Tibial nerve (tissue), 4 donors: ENCODE results near the gene TMX2. TPM values are rescaled to one million over a fixed set of nuclear protein-coding genes. Genes with fewer than 3 reads are reported as not detected.

ENCODE experiments used
- DNase-seq, 2 donors: peaks; one replicate each; pipeline ENCODE4 v3.0.0-alpha.2; 2019; ENCODE audit warnings: low spot score in 2 of 2
- H3K27ac ChIP-seq, 4 donors: fragments of 200-600 bp; sonication (generic) in 3 of 4; one replicate each; pipeline ENCODE4 v1.5.1; 2017 to 2019; ENCODE audit warnings: mild to moderate bottlenecking in 1 of 4
- H3K27me3 ChIP-seq, 2 donors: fragments of 200-600 bp; sonication (generic) in 1 of 2; one replicate each; pipeline versions ENCODE4 v1.5.1 to v1.6.0; 2017 to 2019
- H3K36me3 ChIP-seq, 3 donors: fragments of 200-600 bp; sonication (generic); one replicate each; pipeline ENCODE4 v1.5.1; 2018 to 2019
- H3K4me1 ChIP-seq, 4 donors: fragments of 200-600 bp; sonication (generic) in 3 of 4; one replicate each; pipeline ENCODE4 v1.5.1; 2017 to 2019
- H3K4me3 ChIP-seq, 4 donors: fragments of 200-600 bp; sonication (generic) in 3 of 4; one replicate each; pipeline ENCODE4 v1.5.1; 2017 to 2019; ENCODE audit warnings: mild to moderate bottlenecking in 1 of 4, moderate library complexity in 1 of 4
- H3K9me3 ChIP-seq, 4 donors: fragments of 200-600 bp; sonication (generic) in 3 of 4; one replicate each; pipeline ENCODE4 v1.5.1; 2017 to 2019
- CTCF ChIP-seq, 5 experiments: fragments of 200-600 bp in 3 of 5; fragments of 450-650 bp in 2 of 5; sonication (generic) in 3 of 5; IDR thresholded peaks; one replicate each; pipeline ENCODE4 v1.5.1; 2016 to 2019; ENCODE audit warnings: antibody characterized with exemption in 5 of 5, mild to moderate bottlenecking in 3 of 5, moderate library complexity in 2 of 5
- EP300 ChIP-seq, 2 donors: sonication (generic); formaldehyde crosslinking; IDR thresholded peaks; one replicate each; pipeline ENCODE4 v1.6.1; 2017; ENCODE audit warnings: antibody characterized with exemption in 2 of 2, mild to moderate bottlenecking in 1 of 2
- POLR2A ChIP-seq, 2 donors: fragments of 450-650 bp; IDR thresholded peaks; one replicate each; pipeline ENCODE4 v1.6.1; 2017; ENCODE audit warnings: antibody characterized with exemption in 2 of 2, mild to moderate bottlenecking in 2 of 2, moderate library complexity in 2 of 2
- WGBS, 2 donors: methylation state at CpG; one replicate each; pipeline ENCODE4 v1.1.5; 2018; 5-methylcytosine and 5-hydroxymethylcytosine counted together
- total RNA-seq, 4 donors: library from RNA; depleted of rRNA; stranded (reverse); fragments of >200 nt; gene quantifications; one replicate each; pipeline ENCODE4 v1.1.0, GENCODE V29; 2016

TMX2 gene
- total RNA-seq, 4 donors from 2014 or later: 54.3 to 89.4 (median 71.7) TPM

DNA sequence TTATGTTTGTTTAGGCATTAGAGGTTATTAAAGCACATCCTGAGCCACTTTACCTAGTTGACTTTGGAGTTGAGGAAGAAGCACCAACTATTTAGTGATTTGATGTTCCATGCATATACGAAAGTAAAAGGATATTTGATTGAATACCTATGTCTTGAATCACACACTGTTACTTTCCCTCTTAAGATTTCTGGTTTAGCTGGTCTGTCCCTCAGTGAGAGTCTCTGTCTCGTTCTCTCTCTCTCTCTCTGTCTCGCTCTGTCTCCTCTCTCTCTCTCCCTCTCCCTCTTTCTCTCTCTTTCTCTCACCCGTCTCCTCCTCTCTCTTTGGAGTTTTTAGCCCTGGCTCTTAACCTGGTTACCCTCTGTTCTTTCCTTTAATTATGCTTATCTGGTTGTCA, 60.2 kb downstream of the TMX2 start:
- no peak overlapping the region for H3K4me3 ChIP-seq
- whole genome bisulfite sequencing, 2 donors: 70 to 73% methylated on average over 4 of the region's 4 CpGs
- TF ChIP-seq CTCF (IDR thresholded peaks at IDR 0.05): no peak
- TF ChIP-seq EP300 (IDR thresholded peaks at IDR 0.05): no peak
- no peak for TF ChIP-seq POLR2A (IDR thresholded peaks at IDR 0.05)

DNA sequence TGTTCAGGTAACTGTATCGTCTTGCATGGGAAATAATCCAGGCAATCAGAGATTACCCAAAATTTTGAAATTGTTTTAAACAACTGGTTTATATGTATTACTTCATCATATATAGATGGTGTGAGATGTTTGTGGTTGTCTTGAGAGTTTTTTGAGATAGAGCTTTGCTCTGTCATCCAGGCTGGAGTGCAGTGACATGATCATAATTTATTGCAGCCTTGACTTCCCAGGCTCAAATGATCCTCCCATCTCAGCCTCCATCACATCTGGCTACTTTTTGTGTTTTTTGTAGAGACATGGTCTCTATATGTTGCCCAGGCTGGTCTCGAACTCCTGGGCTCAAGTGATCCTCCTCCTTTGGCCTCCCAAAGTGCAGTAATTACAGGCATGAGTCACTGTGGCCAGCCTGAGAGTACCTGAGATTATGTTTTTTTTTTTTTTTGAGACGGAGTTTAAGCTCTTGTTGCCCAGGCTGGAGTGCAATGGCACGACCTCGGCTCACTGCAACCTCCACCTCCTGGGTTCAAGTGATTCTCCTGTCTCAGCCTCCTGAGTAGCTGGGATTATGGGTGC, 60.7 kb downstream of the TMX2 start:
- H3K36me3 ChIP-seq: no peaks in the 10 kb centered on the region
- no peaks in the 10 kb centered on the region for H3K9me3 ChIP-seq
- peaks cover 8 to 94% (median 53%) of the 10 kb centered on the region in 4 donors for H3K4me1 ChIP-seq
- no peak for DNase-seq
- 81 to 86% methylated on average over 5 of the region's 5 CpGs for WGBS, 2 donors
- TF ChIP-seq CTCF (IDR thresholded peaks at IDR 0.05): no peak
- TF ChIP-seq EP300 (IDR thresholded peaks at IDR 0.05): no peak
- TF ChIP-seq POLR2A (IDR thresholded peaks at IDR 0.05): no peak
- H3K27me3 ChIP-seq: no peaks in the 10 kb centered on the region
- H3K27ac ChIP-seq: peak overlapping the region in 1 of 4 donors; percentile 38
- H3K4me3 ChIP-seq: no peak overlapping the region

More for the DNA sequence above, 60.2 kb downstream of the TMX2 start:
- no peaks in the 10 kb centered on the region for H3K36me3 ChIP-seq
- peaks cover 6 to 93% (median 48%) of the 10 kb centered on the region in 4 donors for H3K4me1 ChIP-seq
- no peaks in the 10 kb centered on the region for H3K9me3 ChIP-seq
- no peaks in the 10 kb centered on the region for H3K27me3 ChIP-seq
- peak overlapping the region in 2 of 4 donors; percentile 38 to 51 for H3K27ac ChIP-seq
- DNase-seq: no peak

- Histone ChIP-seq H3K4me1 (peaks cover 8 to 98% (median 68%) of the 10 kb centered on the region in 4 donors), H3K27me3 (no peaks in the 10 kb centered on the region), H3K9me3 (no peaks in the 10 kb centered on the region), H3K27ac (peak overlapping the region; percentile 74 to 96 (median 90)), H3K36me3 (no peaks in the 10 kb centered on the region), H3K4me3 (peak overlapping the region in 1 of 4 donors; percentile 5)
- WGBS, 2 donors: 27 to 32% methylated on average over 5 of the region's 5 CpGs
- peak in 1 of 2 donors; percentile 56 for TF ChIP-seq EP300 (IDR thresholded peaks at IDR 0.05)
- TF ChIP-seq CTCF (IDR thresholded peaks at IDR 0.05): no peak
- peak in 1 of 2 donors; percentile 27 for DNase-seq
Measured at GRCh38 chr11:57775491-57775890, 63.1 kb downstream of the TMX2 start.

DNA sequence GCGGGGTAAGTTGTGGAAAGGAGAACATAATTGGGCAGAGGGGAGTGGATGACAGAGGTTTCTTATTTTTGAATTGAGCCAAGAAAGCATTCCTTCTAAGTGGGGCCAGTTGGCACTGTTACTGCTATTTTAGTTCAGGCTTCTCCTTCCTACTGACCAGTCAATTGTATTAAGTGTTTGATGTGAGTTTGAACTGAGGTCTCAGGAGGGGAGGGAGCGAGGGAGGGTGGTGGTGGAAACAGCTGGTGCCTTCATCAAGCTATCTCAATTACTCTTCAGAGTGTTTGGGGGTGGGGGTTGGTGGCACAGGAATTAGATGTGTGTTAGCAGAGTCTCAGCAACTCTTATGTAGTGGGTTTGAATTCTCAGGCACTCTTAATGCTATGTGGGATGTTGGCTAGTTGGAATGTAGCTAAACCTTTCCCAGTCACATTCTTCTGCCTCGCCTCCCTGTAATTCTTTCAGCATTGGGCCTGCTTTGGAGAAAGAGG, 63.7 kb downstream of the TMX2 start:
- 14 to 20% methylated on average over 3 of the region's 3 CpGs for WGBS, 2 donors
- peaks cover 8 to 98% (median 73%) of the 10 kb centered on the region in 4 donors for H3K4me1 ChIP-seq
- H3K36me3 ChIP-seq: no peaks in the 10 kb centered on the region
- TF ChIP-seq POLR2A (IDR thresholded peaks at IDR 0.05) (no peak), CTCF (IDR thresholded peaks at IDR 0.05) (no peak), EP300 (IDR thresholded peaks at IDR 0.05) (no peak)
- DNase-seq: no peak
- H3K9me3 ChIP-seq: no peaks in the 10 kb centered on the region
- peak overlapping the region in 2 of 4 donors; percentile 5 to 13 for H3K4me3 ChIP-seq
- H3K27me3 ChIP-seq: no peaks in the 10 kb centered on the region
- H3K27ac ChIP-seq: peak overlapping the region; percentile 74 to 96 (median 90)

GRCh38 chr11:57776577-57777210, 64.3 kb downstream of the TMX2 start:
- H3K36me3 ChIP-seq: no peaks in the 10 kb centered on the region
- H3K4me1 ChIP-seq: peaks cover 8 to 98% (median 79%) of the 10 kb centered on the region in 4 donors
- H3K4me3 ChIP-seq: no peak overlapping the region
- DNase-seq: no peak
- H3K27ac ChIP-seq: peak overlapping the region; percentile 74 to 96 (median 90)
- no peaks in the 10 kb centered on the region for H3K27me3 ChIP-seq
- no peaks in the 10 kb centered on the region for H3K9me3 ChIP-seq
- WGBS, 2 donors: 21 to 22% methylated on average over 2 of the region's 2 CpGs
- TF ChIP-seq CTCF (IDR thresholded peaks at IDR 0.05) (no peak), POLR2A (IDR thresholded peaks at IDR 0.05) (no peak), EP300 (IDR thresholded peaks at IDR 0.05) (no peak)
